HS-27A (cell line): Measurements from ENCODE around the gene MAGEA9.
"Not testable (repeated sequence)": the region's sequence is repeated elsewhere in the genome, so short reads cannot be mapped to it uniquely, and the experiment has no call there.

Source experiments
- DNase-seq: peaks from one replicate; pipeline ENCODE4 v3.0.0-alpha.2; 2012; ENCODE audit warnings: low read depth, missing footprints

The MAGEA9 gene

GRCh38 chrX:149781727-149782126 lies at the start of gene MAGEA9:
Gene MAGEA9, plus strand, starts transcription at chrX:149781930. Its CDS starts 4,281 bp downstream, at chrX:149786211.
- not testable (repeated sequence) for DNase-seq

GRCh38 chrX:149742269-149742668 lies 39.5 kb upstream of the MAGEA9 start:
- not testable (repeated sequence) for DNase-seq

GRCh38 chrX:149746390-149747007 lies 35.2 kb upstream of the MAGEA9 start:
- not testable (repeated sequence) for DNase-seq

GRCh38 chrX:149757206-149758067 lies 24.3 kb upstream of the MAGEA9 start:
- no peak for DNase-seq

GRCh38 chrX:149758068-149758714 lies 23.5 kb upstream of the MAGEA9 start:
- DNase-seq, result no peak

- DNase-seq, result not testable (repeated sequence)
Measured at GRCh38 chrX:149758715-149759078, 23.0 kb upstream of the MAGEA9 start.

- DNase-seq, result no peak
Measured at GRCh38 chrX:149759824-149760223, 21.9 kb upstream of the MAGEA9 start.

- DNase-seq, result no peak
Measured at GRCh38 chrX:149760965-149761364, 20.8 kb upstream of the MAGEA9 start.

GRCh38 chrX:149761858-149762674 lies 19.7 kb upstream of the MAGEA9 start:
- not testable (repeated sequence) for DNase-seq

GRCh38 chrX:149762696-149763614 lies 18.8 kb upstream of the MAGEA9 start:
- DNase-seq, result no peak

GRCh38 chrX:149770344-149770743 lies 11.4 kb upstream of the MAGEA9 start:
- not testable (repeated sequence) for DNase-seq

- DNase-seq, result not testable (repeated sequence)
Measured at GRCh38 chrX:149773026-149773425, 8.7 kb upstream of the MAGEA9 start.

- not testable (repeated sequence) for DNase-seq
Measured at GRCh38 chrX:149773768-149774167, 8.0 kb upstream of the MAGEA9 start, which contains the start of gene HSFX1. Gene HSFX1, plus strand, starts transcription at chrX:149774068. Its CDS starts 614 bp downstream, at chrX:149774682.

- not testable (repeated sequence) for DNase-seq
Measured at GRCh38 chrX:149777999-149778398, 3.7 kb upstream of the MAGEA9 start.

- not testable (repeated sequence) for DNase-seq
Measured at GRCh38 chrX:149795531-149795930, 13.8 kb downstream of the MAGEA9 start.

GRCh38 chrX:149799095-149799714 lies 17.5 kb downstream of the MAGEA9 start:
- no peak for DNase-seq

GRCh38 chrX:149799938-149800337 lies 18.2 kb downstream of the MAGEA9 start:
- no peak for DNase-seq

GRCh38 chrX:149803458-149804062 lies 21.8 kb downstream of the MAGEA9 start:
- no peak for DNase-seq

GRCh38 chrX:149804102-149804501 lies 22.4 kb downstream of the MAGEA9 start:
- DNase-seq, result no peak
